ENCODE data around the gene GALNT13.

Gene GALNT13

GRCh38 chr2:154189953-154190352, 318.2 kb downstream of the GALNT13 start:
- Histone ChIP-seq H3K27me3 (ENCODE audit: low read depth) (no peaks in the 10 kb centered on the region), H3K4me1 (peaks cover 3% of the 10 kb centered on the region; the same call in 1 of the 2 replicates), H3K9me3 (no peaks in the 10 kb centered on the region), H3K36me3 (replicated peaks) (no peaks in the 10 kb centered on the region), H3K4me3 (no peak overlapping the region)
- in situ Hi-C loops (cut with MboI; ENCODE audit: low sequenced_read_pairs), result no loop called here
- no peak for DNase-seq (ENCODE audit: low spot score in 2 of 2)

GRCh38 chr2:154193246-154193645, 321.5 kb downstream of the GALNT13 start:
- no peaks in the 10 kb centered on the region for H3K27me3 ChIP-seq (ENCODE audit: low read depth)
- no peak overlapping the region for H3K4me3 ChIP-seq
- DNase-seq (ENCODE audit: low spot score in 2 of 2), result no peak
- H3K36me3 ChIP-seq (replicated peaks), result no peaks in the 10 kb centered on the region
- H3K4me1 ChIP-seq, result peaks cover 3% of the 10 kb centered on the region; the same call in 1 of the 2 replicates
- no peaks in the 10 kb centered on the region for H3K9me3 ChIP-seq
- in situ Hi-C loops (cut with MboI; ENCODE audit: low sequenced_read_pairs), result no loop called here

- DNase-seq (ENCODE audit: low spot score in 2 of 2), result no peak
- H3K27me3 ChIP-seq (ENCODE audit: low read depth), result no peaks in the 10 kb centered on the region
- H3K9me3 ChIP-seq, result no peaks in the 10 kb centered on the region
- H3K4me1 ChIP-seq, result no peaks in the 10 kb centered on the region
- no peaks in the 10 kb centered on the region for H3K36me3 ChIP-seq (replicated peaks)
- in situ Hi-C loops (cut with MboI; ENCODE audit: low sequenced_read_pairs), result no loop called here
- H3K4me3 ChIP-seq, result no peak overlapping the region
Observed at GRCh38 chr2:154194909-154195643, 323.4 kb downstream of the GALNT13 start.

GRCh38 chr2:154195644-154196195, 324.0 kb downstream of the GALNT13 start:
- in situ Hi-C loops (cut with MboI; ENCODE audit: low sequenced_read_pairs), result no loop called here
- DNase-seq (ENCODE audit: low spot score in 2 of 2), result no peak
- H3K9me3 ChIP-seq, result no peaks in the 10 kb centered on the region
- no peaks in the 10 kb centered on the region for H3K4me1 ChIP-seq
- H3K4me3 ChIP-seq, result no peak overlapping the region
- H3K27me3 ChIP-seq (ENCODE audit: low read depth), result no peaks in the 10 kb centered on the region
- no peaks in the 10 kb centered on the region for H3K36me3 ChIP-seq (replicated peaks)

- Histone ChIP-seq H3K4me1 (no peaks in the 10 kb centered on the region), H3K4me3 (no peak overlapping the region), H3K36me3 (replicated peaks) (no peaks in the 10 kb centered on the region), H3K27me3 (ENCODE audit: low read depth) (no peaks in the 10 kb centered on the region), H3K9me3 (no peaks in the 10 kb centered on the region)
- DNase-seq (ENCODE audit: low spot score in 2 of 2), result no peak
- in situ Hi-C loops (cut with MboI; ENCODE audit: low sequenced_read_pairs), result no loop called here
Observed at GRCh38 chr2:154198866-154199265, 327.1 kb downstream of the GALNT13 start.

- no peaks in the 10 kb centered on the region for H3K36me3 ChIP-seq (replicated peaks)
- H3K4me1 ChIP-seq, result no peaks in the 10 kb centered on the region
- no peak overlapping the region for H3K4me3 ChIP-seq
- no peaks in the 10 kb centered on the region for H3K27me3 ChIP-seq (ENCODE audit: low read depth)
- no peaks in the 10 kb centered on the region for H3K9me3 ChIP-seq
- no peak for DNase-seq (ENCODE audit: low spot score in 2 of 2)
- in situ Hi-C loops (cut with MboI; ENCODE audit: low sequenced_read_pairs), result no loop called here
Observed at GRCh38 chr2:154203206-154203605, 331.5 kb downstream of the GALNT13 start.

- Histone ChIP-seq H3K27me3 (ENCODE audit: low read depth) (no peaks in the 10 kb centered on the region), H3K4me1 (no peaks in the 10 kb centered on the region), H3K9me3 (no peaks in the 10 kb centered on the region), H3K4me3 (no peak overlapping the region), H3K36me3 (replicated peaks) (no peaks in the 10 kb centered on the region)
- in situ Hi-C loops (cut with MboI; ENCODE audit: low sequenced_read_pairs), result no loop called here
- no peak for DNase-seq (ENCODE audit: low spot score in 2 of 2)
Observed at GRCh38 chr2:154203902-154204301, 332.2 kb downstream of the GALNT13 start.

- H3K27me3 ChIP-seq (ENCODE audit: low read depth), result no peaks in the 10 kb centered on the region
- no peak overlapping the region for H3K4me3 ChIP-seq
- no peaks in the 10 kb centered on the region for H3K9me3 ChIP-seq
- in situ Hi-C loops (cut with MboI; ENCODE audit: low sequenced_read_pairs), result no loop called here
- H3K36me3 ChIP-seq (replicated peaks), result no peaks in the 10 kb centered on the region
- no peak for DNase-seq (ENCODE audit: low spot score in 2 of 2)
- H3K4me1 ChIP-seq, result no peaks in the 10 kb centered on the region
Observed at GRCh38 chr2:154207288-154208047, 335.7 kb downstream of the GALNT13 start.

- in situ Hi-C loops (cut with MboI; ENCODE audit: low sequenced_read_pairs), result no loop called here
- Histone ChIP-seq H3K9me3 (no peaks in the 10 kb centered on the region), H3K4me3 (no peak overlapping the region), H3K27me3 (ENCODE audit: low read depth) (no peaks in the 10 kb centered on the region), H3K36me3 (replicated peaks) (no peaks in the 10 kb centered on the region), H3K4me1 (no peaks in the 10 kb centered on the region)
- no peak for DNase-seq (ENCODE audit: low spot score in 2 of 2)
Observed at GRCh38 chr2:154223726-154224125, 352.0 kb downstream of the GALNT13 start.

- Histone ChIP-seq H3K27me3 (ENCODE audit: low read depth) (no peaks in the 10 kb centered on the region), H3K4me1 (no peaks in the 10 kb centered on the region), H3K36me3 (replicated peaks) (no peaks in the 10 kb centered on the region), H3K9me3 (no peaks in the 10 kb centered on the region), H3K4me3 (no peak overlapping the region)
- in situ Hi-C loops (cut with MboI; ENCODE audit: low sequenced_read_pairs), result no loop called here
- DNase-seq (ENCODE audit: low spot score in 2 of 2), result no peak
Observed at GRCh38 chr2:154226931-154227330, 355.2 kb downstream of the GALNT13 start.

- in situ Hi-C loops (cut with MboI; ENCODE audit: low sequenced_read_pairs), result no loop called here
- no peak for DNase-seq (ENCODE audit: low spot score in 2 of 2)
- Histone ChIP-seq H3K36me3 (replicated peaks) (no peaks in the 10 kb centered on the region), H3K4me1 (no peaks in the 10 kb centered on the region), H3K27me3 (ENCODE audit: low read depth) (no peaks in the 10 kb centered on the region), H3K4me3 (no peak overlapping the region), H3K9me3 (no peaks in the 10 kb centered on the region)
Observed at GRCh38 chr2:154228566-154229280, 357.0 kb downstream of the GALNT13 start.

- no peak overlapping the region for H3K4me3 ChIP-seq
- DNase-seq (ENCODE audit: low spot score in 2 of 2), result no peak
- H3K36me3 ChIP-seq (replicated peaks), result no peaks in the 10 kb centered on the region
- H3K27me3 ChIP-seq (ENCODE audit: low read depth), result no peaks in the 10 kb centered on the region
- in situ Hi-C loops (cut with MboI; ENCODE audit: low sequenced_read_pairs), result no loop called here
- H3K4me1 ChIP-seq, result no peaks in the 10 kb centered on the region
- no peaks in the 10 kb centered on the region for H3K9me3 ChIP-seq
Observed at GRCh38 chr2:154229966-154230365, 358.2 kb downstream of the GALNT13 start.

GRCh38 chr2:154231021-154231420, 359.3 kb downstream of the GALNT13 start:
- Histone ChIP-seq H3K27me3 (ENCODE audit: low read depth) (no peaks in the 10 kb centered on the region), H3K4me1 (no peaks in the 10 kb centered on the region), H3K36me3 (replicated peaks) (no peaks in the 10 kb centered on the region), H3K4me3 (no peak overlapping the region), H3K9me3 (no peaks in the 10 kb centered on the region)
- no peak for DNase-seq (ENCODE audit: low spot score in 2 of 2)
- in situ Hi-C loops (cut with MboI; ENCODE audit: low sequenced_read_pairs), result no loop called here

GRCh38 chr2:154233231-154233630, 361.5 kb downstream of the GALNT13 start:
- H3K9me3 ChIP-seq, result no peaks in the 10 kb centered on the region
- no peaks in the 10 kb centered on the region for H3K36me3 ChIP-seq (replicated peaks)
- DNase-seq (ENCODE audit: low spot score in 2 of 2), result no peak
- no peaks in the 10 kb centered on the region for H3K27me3 ChIP-seq (ENCODE audit: low read depth)
- in situ Hi-C loops (cut with MboI; ENCODE audit: low sequenced_read_pairs), result no loop called here
- H3K4me1 ChIP-seq, result no peaks in the 10 kb centered on the region
- H3K4me3 ChIP-seq, result no peak overlapping the region

Data from HAP-1 (cell line).